ENCODE data around the gene SCIMP.

- no peak for TF ChIP-seq POLR2A (IDR thresholded peaks at IDR 0.05)
- TF ChIP-seq CTCF (IDR thresholded peaks at IDR 0.05) = no peak
These were observed 48.1 kb upstream of the SCIMP start for GRCh38 chr17:5282642-5283217.

Data from ovary (tissue), 3 donors.